NCI-H446 (cell line): ENCODE measurements around the gene MTF2.

Experiments used
- DNase-seq, 2 experiments: peaks; one replicate each; lab custom pipeline; 2025; lab: John Stamatoyannopoulos, UW

Gene MTF2

GRCh38 chr1:93083979-93084378 is 4.9 kb downstream of the MTF2 start:
- DNase-seq: no peak

GRCh38 chr1:93087532-93087931 is 8.4 kb downstream of the MTF2 start:
- DNase-seq: no peak

- no peak for DNase-seq
Observed at GRCh38 chr1:93093332-93094006, 14.4 kb downstream of the MTF2 start.

GRCh38 chr1:93095804-93096585 is 16.9 kb downstream of the MTF2 start:
- no peak for DNase-seq

- no peak for DNase-seq
Observed at GRCh38 chr1:93102142-93102541, 23.1 kb downstream of the MTF2 start.

- DNase-seq: no peak
Observed at GRCh38 chr1:93106226-93106625, 27.1 kb downstream of the MTF2 start.

- no peak for DNase-seq
Observed at GRCh38 chr1:93107395-93107794, 28.3 kb downstream of the MTF2 start.

- no peak for DNase-seq
Observed at GRCh38 chr1:93108335-93108734, 29.3 kb downstream of the MTF2 start.

- no peak for DNase-seq
Observed at GRCh38 chr1:93109578-93109977, 30.5 kb downstream of the MTF2 start.

- no peak for DNase-seq
Observed at GRCh38 chr1:93111065-93111464, 32.0 kb downstream of the MTF2 start.

- DNase-seq: no peak
Observed at GRCh38 chr1:93111561-93111960, 32.5 kb downstream of the MTF2 start.

GRCh38 chr1:93113127-93113526 is 34.0 kb downstream of the MTF2 start:
- DNase-seq: no peak

GRCh38 chr1:93114391-93114790 is 35.3 kb downstream of the MTF2 start:
- DNase-seq: no peak

GRCh38 chr1:93120614-93121013 is 41.5 kb downstream of the MTF2 start:
- DNase-seq: no peak

- DNase-seq: no peak
Observed at GRCh38 chr1:93123201-93123783, 44.2 kb downstream of the MTF2 start.

- DNase-seq: no peak
Observed at GRCh38 chr1:93124556-93125355, 45.7 kb downstream of the MTF2 start.

- DNase-seq: no peak
Observed at GRCh38 chr1:93129507-93130099, 50.5 kb downstream of the MTF2 start.

- no peak for DNase-seq
Observed at GRCh38 chr1:93132638-93133037, 53.6 kb downstream of the MTF2 start.

- DNase-seq: no peak
Observed at GRCh38 chr1:93136445-93136844, 57.4 kb downstream of the MTF2 start.

GRCh38 chr1:93137604-93138292 is 58.7 kb downstream of the MTF2 start:
- DNase-seq: no peak

- DNase-seq: no peak
Observed at GRCh38 chr1:93140106-93140505, 61.0 kb downstream of the MTF2 start.
